Measurements from ENCODE around the gene CCM2L. TPM values are rescaled to one million over a fixed set of nuclear protein-coding genes. Genes with fewer than 3 reads are reported as not detected.

Gene CCM2L
- total and polyA plus RNA-seq, 12 donors, result 2.2 to 28.2 (median 6.2) TPM

GRCh38 chr20:32068174-32068573 lies 57.9 kb downstream of the CCM2L start:
- H3K36me3 ChIP-seq (replicated peaks in 1 of 2), result no peaks in the 10 kb centered on the region
- H3K27me3 ChIP-seq, result no peaks in the 10 kb centered on the region
- intact Hi-C loops (cut with DNase I), result no loop called here
- H3K9me3 ChIP-seq (replicated peaks in 1 of 3), result no peaks in the 10 kb centered on the region
- H3K4me1 ChIP-seq (replicated peaks in 1 of 2), result peaks cover 0 to 5% of the 10 kb centered on the region in 2 donors
- DNase-seq, result no peak
- no peak overlapping the region for H3K4me3 ChIP-seq
- WGBS, 4 donors, result 96 to 98% (median 97%) methylated on average over 2 of the region's 2 CpGs
- TF ChIP-seq CTCF (IDR thresholded peaks at IDR 0.05), result no peak
- TF ChIP-seq POLR2A (IDR thresholded peaks at IDR 0.05), result no peak
- H3K27ac ChIP-seq, result no peak overlapping the region

- Histone ChIP-seq H3K36me3 (replicated peaks in 1 of 2) (no peaks in the 10 kb centered on the region), H3K4me3 (no peak overlapping the region), H3K27ac (no peak overlapping the region), H3K9me3 (replicated peaks in 1 of 3) (no peaks in the 10 kb centered on the region), H3K4me1 (replicated peaks in 1 of 2) (peaks cover 0 to 5% of the 10 kb centered on the region in 2 donors), H3K27me3 (no peaks in the 10 kb centered on the region)
- TF ChIP-seq CTCF (IDR thresholded peaks at IDR 0.05) (no peak), POLR2A (IDR thresholded peaks at IDR 0.05) (no peak)
- intact Hi-C loops (cut with DNase I), result no loop called here
- no peak for DNase-seq
Measured at GRCh38 chr20:32069711-32070110, 59.5 kb downstream of the CCM2L start.

GRCh38 chr20:32070282-32070681 lies 60.0 kb downstream of the CCM2L start:
- intact Hi-C loops (cut with DNase I), result no loop called here
- WGBS, 4 donors, result 71 to 84% (median 79%) methylated on average over 1 of the region's 1 CpG
- H3K4me3 ChIP-seq, result no peak overlapping the region
- TF ChIP-seq CTCF (IDR thresholded peaks at IDR 0.05), result no peak
- no peak for TF ChIP-seq POLR2A (IDR thresholded peaks at IDR 0.05)
- H3K4me1 ChIP-seq (replicated peaks in 1 of 2), result peaks cover 0 to 5% of the 10 kb centered on the region in 2 donors
- H3K9me3 ChIP-seq (replicated peaks in 1 of 3), result no peaks in the 10 kb centered on the region
- H3K36me3 ChIP-seq (replicated peaks in 1 of 2), result no peaks in the 10 kb centered on the region
- no peak for DNase-seq
- H3K27me3 ChIP-seq, result no peaks in the 10 kb centered on the region
- no peak overlapping the region for H3K27ac ChIP-seq

GRCh38 chr20:32070690-32071213 lies 60.5 kb downstream of the CCM2L start:
- Histone ChIP-seq H3K27ac (no peak overlapping the region), H3K4me1 (replicated peaks in 1 of 2) (peaks cover 0 to 5% of the 10 kb centered on the region in 2 donors), H3K9me3 (replicated peaks in 1 of 3) (no peaks in the 10 kb centered on the region), H3K27me3 (no peaks in the 10 kb centered on the region), H3K4me3 (no peak overlapping the region), H3K36me3 (replicated peaks in 1 of 2) (no peaks in the 10 kb centered on the region)
- intact Hi-C loops (cut with DNase I), result no loop called here
- 36 to 42% (median 39%) methylated on average over 4 of the region's 4 CpGs for WGBS, 4 donors
- DNase-seq, result no peak
- TF ChIP-seq POLR2A (IDR thresholded peaks at IDR 0.05) (no peak), CTCF (IDR thresholded peaks at IDR 0.05) (no peak)

Data from adrenal gland (tissue), 12 donors.